Measurements from ENCODE around the gene PGS1.

The PGS1 gene

GRCh38 chr17:78387977-78388941 lies 9.8 kb downstream of the PGS1 start:
- no peak for DNase-seq

GRCh38 chr17:78390241-78391050 lies 12.0 kb downstream of the PGS1 start:
- no peak for DNase-seq

- no peak for DNase-seq
These were observed 12.6 kb downstream of the PGS1 start for GRCh38 chr17:78391051-78391431.

- DNase-seq = no peak
These were observed 13.4 kb downstream of the PGS1 start for GRCh38 chr17:78391843-78392242.

- no peak for DNase-seq
These were observed 13.8 kb downstream of the PGS1 start for GRCh38 chr17:78392295-78392694.

- no peak for DNase-seq
These were observed 15.1 kb downstream of the PGS1 start for GRCh38 chr17:78393575-78393974.

- DNase-seq = peak; percentile 79
These were observed 15.8 kb downstream of the PGS1 start for GRCh38 chr17:78394209-78394608.

- no peak for DNase-seq
These were observed 16.7 kb downstream of the PGS1 start for GRCh38 chr17:78395155-78395554.

- DNase-seq = no peak
These were observed 18.2 kb downstream of the PGS1 start for GRCh38 chr17:78396441-78397337.

GRCh38 chr17:78397681-78398101 lies 19.2 kb downstream of the PGS1 start:
- no peak for DNase-seq

GRCh38 chr17:78398390-78398789 lies 19.9 kb downstream of the PGS1 start:
- DNase-seq = no peak

- DNase-seq = no peak
These were observed 20.7 kb downstream of the PGS1 start for GRCh38 chr17:78399028-78399692.

- DNase-seq = no peak
These were observed 21.3 kb downstream of the PGS1 start for GRCh38 chr17:78399693-78400144.

- no peak for DNase-seq
These were observed 22.3 kb downstream of the PGS1 start for GRCh38 chr17:78400581-78401240.

- DNase-seq = no peak
These were observed 22.8 kb downstream of the PGS1 start for GRCh38 chr17:78401246-78401645.

- DNase-seq = no peak
These were observed 23.4 kb downstream of the PGS1 start for GRCh38 chr17:78401891-78402290.

- no peak for DNase-seq
These were observed 25.4 kb downstream of the PGS1 start for GRCh38 chr17:78403822-78404221.

GRCh38 chr17:78406396-78406795 lies 27.9 kb downstream of the PGS1 start:
- no peak for DNase-seq

- DNase-seq = no peak
These were observed 28.5 kb downstream of the PGS1 start for GRCh38 chr17:78406920-78407319.

- DNase-seq = no peak
These were observed 29.0 kb downstream of the PGS1 start for GRCh38 chr17:78407387-78408000.

GRCh38 chr17:78408476-78409050 lies 30.1 kb downstream of the PGS1 start:
- no peak for DNase-seq
